Measurements from ENCODE around the gene TMEM218.

The TMEM218 gene

DNA sequence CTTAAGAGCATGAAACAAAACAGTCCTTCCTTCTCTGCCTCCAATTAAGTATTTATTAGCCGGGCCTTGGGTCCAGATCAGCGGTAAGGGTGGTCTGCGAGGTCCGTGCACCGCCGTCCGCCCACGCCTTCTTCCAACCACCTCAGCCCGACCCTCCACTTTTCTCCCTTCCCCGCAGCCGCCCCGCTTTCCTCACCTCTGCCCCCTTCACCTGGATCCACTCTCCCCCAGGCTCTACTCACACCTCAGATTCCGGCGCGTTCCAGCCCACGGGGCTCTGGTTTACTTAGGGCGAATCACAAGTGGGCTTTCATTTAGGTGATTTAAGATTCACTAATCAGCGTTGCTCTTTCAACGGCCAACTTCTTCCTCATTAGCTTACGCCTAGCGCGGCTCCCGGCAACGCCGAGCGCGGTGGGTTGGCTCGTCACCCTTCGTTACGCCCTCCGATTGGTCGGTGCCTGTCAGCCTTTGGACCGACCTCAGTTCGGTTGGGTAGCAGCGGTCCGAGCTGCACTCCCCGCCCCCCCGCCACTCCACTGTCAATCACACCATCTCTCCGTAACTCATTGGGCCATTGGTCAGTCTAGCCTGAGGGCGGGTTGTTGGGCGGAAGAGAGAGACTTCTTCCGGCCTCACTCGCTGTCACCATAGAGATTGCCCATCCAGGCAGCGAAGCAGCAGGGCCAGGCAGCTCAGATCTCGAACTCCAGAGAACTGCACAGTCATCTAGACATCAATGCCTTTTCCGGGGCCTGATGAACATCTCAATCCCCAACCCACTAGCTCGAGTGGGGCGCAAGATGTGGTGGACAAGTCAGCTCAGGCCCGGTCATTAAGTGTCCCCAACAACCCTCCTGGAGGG lies at the start of gene TMEM218:
Gene TMEM218, minus strand, starts transcription at position 284 of the 865 bp plus-strand sequence. CDS start 9,385 bp downstream, outside the sequence.
- in situ Hi-C loops (cut with MboI; ENCODE audit: low sequenced_read_pairs), result no loop called here

- in situ Hi-C loops (cut with MboI; ENCODE audit: low sequenced_read_pairs), result no loop called here
These were observed 46.7 kb upstream of the TMEM218 start for GRCh38 chr11:125157953-125158680.

GRCh38 chr11:125157118-125157733 lies 45.8 kb upstream of the TMEM218 start:
- in situ Hi-C loops (cut with MboI; ENCODE audit: low sequenced_read_pairs), result no loop called here

- in situ Hi-C loops (cut with MboI; ENCODE audit: low sequenced_read_pairs), result no loop called here
These were observed 45.1 kb upstream of the TMEM218 start for GRCh38 chr11:125156346-125157117.

- in situ Hi-C loops (cut with MboI; ENCODE audit: low sequenced_read_pairs), result no loop called here
These were observed 44.3 kb upstream of the TMEM218 start for GRCh38 chr11:125155767-125156166.

GRCh38 chr11:125155100-125155444 lies 43.6 kb upstream of the TMEM218 start:
- in situ Hi-C loops (cut with MboI; ENCODE audit: low sequenced_read_pairs), result no loop called here

GRCh38 chr11:125154378-125155099 lies 43.1 kb upstream of the TMEM218 start:
- in situ Hi-C loops (cut with MboI; ENCODE audit: low sequenced_read_pairs), result no loop called here

DNA sequence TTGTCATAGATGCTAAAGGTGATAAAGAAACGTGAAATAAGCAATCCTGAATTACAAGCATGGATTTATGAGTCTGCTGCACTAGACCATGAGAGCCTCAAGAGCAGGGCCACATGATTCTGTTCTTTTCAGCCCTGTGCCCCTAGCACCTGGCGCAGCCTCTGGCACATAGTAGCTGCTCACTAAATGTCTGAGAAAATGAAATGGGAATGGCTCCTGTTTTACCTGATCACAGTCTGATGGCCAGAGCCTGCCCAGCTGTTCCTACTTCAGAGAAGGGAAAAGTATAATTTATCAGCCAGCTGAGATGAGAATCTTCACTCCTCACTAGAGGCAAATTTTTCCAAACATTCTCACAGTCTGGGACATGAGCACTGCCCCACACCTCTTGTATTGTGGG lies 42.4 kb upstream of the TMEM218 start:
- in situ Hi-C loops (cut with MboI; ENCODE audit: low sequenced_read_pairs), result no loop called here

GRCh38 chr11:125148743-125149142 lies 37.3 kb upstream of the TMEM218 start:
- in situ Hi-C loops (cut with MboI; ENCODE audit: low sequenced_read_pairs), result no loop called here

- in situ Hi-C loops (cut with MboI; ENCODE audit: low sequenced_read_pairs), result no loop called here
These were observed 36.6 kb upstream of the TMEM218 start for GRCh38 chr11:125148011-125148410.

DNA sequence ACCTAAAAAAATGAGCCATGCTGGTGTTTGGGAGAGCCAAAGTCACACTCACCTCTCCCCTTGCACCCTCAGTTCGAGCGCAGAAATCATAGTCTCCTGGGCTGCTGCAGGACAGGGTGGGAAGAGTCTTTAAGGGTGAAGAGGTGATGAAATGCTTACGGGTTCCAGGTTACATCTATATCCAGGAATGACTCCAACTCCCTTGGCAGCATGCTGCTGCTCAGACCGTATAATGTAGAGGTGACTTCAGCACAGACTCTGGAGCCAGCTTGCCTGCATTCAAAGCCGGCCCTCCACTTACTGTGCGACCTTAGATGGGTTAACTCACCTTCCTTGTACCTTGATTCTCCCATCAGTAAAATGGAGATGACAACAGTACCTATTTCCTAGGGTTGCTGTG lies 35.9 kb upstream of the TMEM218 start:
- in situ Hi-C loops (cut with MboI; ENCODE audit: low sequenced_read_pairs), result no loop called here

DNA sequence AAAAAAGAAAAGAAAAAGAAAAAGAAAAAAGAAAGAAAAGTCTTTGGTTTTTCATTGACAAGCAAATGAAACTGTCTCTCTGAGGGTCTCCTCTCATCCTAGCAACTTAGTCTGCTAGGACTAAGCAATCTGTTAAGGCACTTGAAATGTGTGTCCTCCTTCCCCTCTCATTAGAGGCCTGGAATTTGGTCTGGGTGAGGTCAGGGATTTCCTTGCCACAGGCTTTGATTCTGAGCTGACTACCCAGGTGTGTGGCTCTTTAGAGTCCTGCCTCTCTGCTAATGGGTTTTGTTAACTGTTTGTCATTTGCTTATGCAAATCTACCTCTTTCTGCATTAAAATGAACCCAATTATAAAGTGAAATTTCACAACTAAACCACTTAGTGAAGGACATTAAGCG lies 34.8 kb upstream of the TMEM218 start:
- in situ Hi-C loops (cut with MboI; ENCODE audit: low sequenced_read_pairs), result no loop called here

GRCh38 chr11:125141686-125142535 lies 30.5 kb upstream of the TMEM218 start:
- in situ Hi-C loops (cut with MboI; ENCODE audit: low sequenced_read_pairs), result no loop called here

DNA sequence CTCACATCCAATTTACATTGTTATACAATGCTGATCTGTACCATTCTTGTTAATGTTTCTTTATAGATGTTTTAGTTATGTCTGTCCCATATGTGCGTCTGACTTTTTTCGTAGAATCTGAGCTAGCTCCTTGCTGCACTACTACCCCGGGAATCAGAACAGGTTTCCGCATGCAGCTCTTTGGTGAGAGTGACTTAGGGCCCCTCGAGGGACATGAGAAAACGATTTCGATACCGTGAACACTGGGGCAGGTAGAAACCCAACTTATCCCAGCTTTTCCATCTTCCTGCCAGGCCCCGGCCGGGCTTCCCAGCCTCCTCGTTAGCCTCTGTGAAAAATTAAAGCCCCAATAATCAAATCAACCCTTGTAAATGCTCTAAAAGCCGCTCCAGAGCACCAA lies 29.8 kb upstream of the TMEM218 start:
- in situ Hi-C loops (cut with MboI; ENCODE audit: low sequenced_read_pairs), result no loop called here

- in situ Hi-C loops (cut with MboI; ENCODE audit: low sequenced_read_pairs), result no loop called here
These were observed 28.8 kb upstream of the TMEM218 start for GRCh38 chr11:125140233-125140632.

DNA sequence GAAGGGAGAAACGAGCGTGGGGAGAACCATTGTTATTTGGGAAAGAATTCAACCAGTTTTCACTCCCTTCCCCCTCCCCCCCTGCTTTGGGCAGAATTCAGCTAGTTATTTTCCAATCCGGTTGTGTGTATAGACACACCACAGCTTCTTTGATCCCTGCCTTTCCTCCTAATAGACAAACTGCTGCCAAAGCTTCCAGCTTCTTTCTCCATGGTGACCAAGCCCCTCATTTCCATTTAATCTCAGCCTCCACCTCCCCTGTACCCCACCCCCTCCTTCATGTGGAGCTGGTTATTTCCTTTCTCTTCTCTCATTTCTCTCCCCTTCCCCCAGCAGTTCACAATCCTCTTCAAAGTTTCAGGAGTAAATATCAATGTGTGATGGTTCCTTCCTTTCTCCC lies 28.4 kb upstream of the TMEM218 start:
- in situ Hi-C loops (cut with MboI; ENCODE audit: low sequenced_read_pairs), result no loop called here

DNA sequence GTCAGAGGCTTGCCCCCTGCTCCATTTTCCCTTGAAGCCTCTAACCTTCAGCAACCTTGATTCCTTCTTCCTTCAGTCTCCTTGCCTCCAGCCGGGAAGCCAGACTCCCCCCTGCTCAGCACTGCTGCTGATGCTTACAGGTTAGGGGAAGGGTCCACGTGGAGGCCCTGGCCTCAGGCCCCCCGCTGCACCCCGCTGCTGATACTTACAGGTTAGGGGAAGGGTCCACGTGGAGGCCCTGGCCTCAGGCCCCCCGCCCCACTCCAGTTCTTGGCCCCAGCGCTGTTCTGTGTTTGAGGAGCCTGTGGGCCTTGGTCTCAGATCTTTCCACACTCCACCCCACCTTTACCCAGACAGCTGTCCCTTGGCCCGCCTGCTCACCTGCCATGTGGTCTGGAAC lies 27.5 kb upstream of the TMEM218 start:
- in situ Hi-C loops (cut with MboI; ENCODE audit: low sequenced_read_pairs), result no loop called here

DNA sequence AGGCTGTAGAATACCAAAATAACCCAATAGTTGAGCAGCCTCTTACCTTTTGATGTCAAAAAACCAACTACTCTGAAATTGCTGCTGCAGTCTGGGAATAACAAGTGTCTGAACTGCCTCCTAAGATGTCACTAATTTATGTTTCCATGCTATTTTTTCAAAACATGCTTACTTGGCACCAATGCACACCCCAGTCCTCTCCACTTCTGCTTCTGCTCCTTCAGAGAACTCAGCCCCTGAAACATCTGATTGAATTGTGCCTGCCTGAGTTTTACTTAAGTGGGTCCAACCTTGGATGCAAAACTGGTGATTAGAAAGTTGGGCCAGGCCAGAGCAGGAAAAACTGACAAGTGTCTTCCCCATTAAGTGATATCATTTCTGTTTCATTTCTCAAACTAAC lies 24.6 kb upstream of the TMEM218 start:
- in situ Hi-C loops (cut with MboI; ENCODE audit: low sequenced_read_pairs), result no loop called here

GRCh38 chr11:125132596-125132995 lies 21.2 kb upstream of the TMEM218 start:
- in situ Hi-C loops (cut with MboI; ENCODE audit: low sequenced_read_pairs), result no loop called here
